H9 (cell line): ENCODE results near the gene KIF6. TPM values are rescaled to one million over a fixed set of nuclear protein-coding genes. Genes with fewer than 3 reads are reported as not detected.

Source experiments
- DNase-seq: peaks from one replicate; pipeline ENCODE4 v3.0.0-alpha.2; 2017
- H2AFZ ChIP-seq: one replicate; pipeline ENCODE4 v1.6.1; 2013; ENCODE audit warnings: mild to moderate bottlenecking, low read length, control low read depth, moderate library complexity
- H2AK5ac ChIP-seq: 2 replicates; pipeline ENCODE4 v1.6.1; 2013; ENCODE audit warnings: low read length, control low read depth, mixed read lengths; ENCODE audit not compliant: insufficient read length
- H2BK120ac ChIP-seq: one replicate; pipeline ENCODE4 v1.6.1; 2013; ENCODE audit warnings: low read depth, mild to moderate bottlenecking, low read length, control low read depth, inconsistent platforms; ENCODE audit not compliant: poor library complexity, severe bottlenecking
- H2BK12ac ChIP-seq: 2 replicates; pipeline ENCODE4 v1.6.1; 2013; ENCODE audit warnings: low read length, control low read depth, mixed read lengths, low read depth; ENCODE audit not compliant: insufficient read length
- H2BK15ac ChIP-seq: 2 replicates; pipeline ENCODE4 v1.6.1; 2013; ENCODE audit warnings: low read depth, low read length, control low read depth
- H2BK20ac ChIP-seq: one replicate; pipeline ENCODE4 v1.6.1; 2013; ENCODE audit warnings: low read depth, mild to moderate bottlenecking, low read length, control low read depth, inconsistent platforms; ENCODE audit not compliant: poor library complexity, severe bottlenecking
- H2BK5ac ChIP-seq: 2 replicates; pipeline ENCODE4 v1.6.1; 2013; ENCODE audit warnings: low read length, control low read depth, mixed read lengths; ENCODE audit not compliant: insufficient read length
- H3K14ac ChIP-seq: 2 replicates; pipeline ENCODE4 v1.6.1; 2013; ENCODE audit warnings: low read length, control low read depth; ENCODE audit not compliant: insufficient read depth
- H3K18ac ChIP-seq: 2 replicates; pipeline ENCODE4 v1.6.1; 2013; ENCODE audit warnings: low read depth, mild to moderate bottlenecking, mixed read lengths, low read length, control low read depth; ENCODE audit not compliant: insufficient read length
- H3K23ac ChIP-seq: 2 replicates; pipeline ENCODE4 v1.6.1; 2013; ENCODE audit warnings: low read length, control low read depth, mixed read lengths, low read depth; ENCODE audit not compliant: insufficient read length
- H3K23me2 ChIP-seq: 2 replicates; pipeline ENCODE4 v1.6.1; 2013; ENCODE audit warnings: low read depth, mild to moderate bottlenecking, mixed read lengths, low read length, control low read depth; ENCODE audit not compliant: insufficient read length, poor library complexity, severe bottlenecking
- H3K27ac ChIP-seq: 2 replicates; pipeline ENCODE4 v1.5.1; 2013; ENCODE audit warnings: low read length, control low read depth, mixed read lengths, low read depth; ENCODE audit not compliant: insufficient read length
- H3K27me3 ChIP-seq: 2 replicates; pipeline ENCODE4 v1.6.1; 2013; ENCODE audit warnings: low read length, control low read depth, inconsistent platforms; ENCODE audit not compliant: insufficient read depth
- H3K4ac ChIP-seq: 2 replicates; pipeline ENCODE4 v1.6.1; 2013; ENCODE audit warnings: low read depth, mild to moderate bottlenecking, control low read depth, inconsistent platforms, low read length, moderate library complexity
- H3K4me1 ChIP-seq: 2 replicates; pipeline ENCODE4 v1.6.1; 2013; ENCODE audit warnings: low read length, control low read depth, inconsistent platforms; ENCODE audit not compliant: insufficient read depth
- H3K4me2 ChIP-seq: 2 replicates; pipeline ENCODE4 v1.6.1; 2013; ENCODE audit warnings: low read length, control low read depth, mixed read lengths; ENCODE audit not compliant: insufficient read length, insufficient read depth
- H3K56ac ChIP-seq: 2 replicates; pipeline ENCODE4 v1.6.1; 2013; ENCODE audit warnings: low read depth, mild to moderate bottlenecking, mixed read lengths, low read length, control low read depth; ENCODE audit not compliant: insufficient read length
- H3K79me1 ChIP-seq: 2 replicates; pipeline ENCODE4 v1.6.1; 2013; ENCODE audit warnings: low read depth, mild to moderate bottlenecking, moderate library complexity, low read length, control low read depth, inconsistent platforms; ENCODE audit not compliant: insufficient read depth, poor library complexity, severe bottlenecking
- H3K79me2 ChIP-seq: 2 replicates; pipeline ENCODE4 v1.6.1; 2013; ENCODE audit warnings: low read length, control low read depth, inconsistent platforms; ENCODE audit not compliant: insufficient read depth
- H3K9ac ChIP-seq: 2 replicates; pipeline ENCODE4 v1.6.1; 2013; ENCODE audit warnings: low read length, control low read depth, mixed read lengths; ENCODE audit not compliant: insufficient read length; ENCODE audit errors: extremely low read depth
- H3K9me3 ChIP-seq: one replicate; pipeline ENCODE4 v1.6.1; 2013; ENCODE audit warnings: low read depth, low read length, inconsistent platforms; ENCODE audit not compliant: control insufficient read depth
- H3T11ph ChIP-seq: one replicate; pipeline ENCODE4 v1.6.1; 2013; ENCODE audit warnings: mild to moderate bottlenecking, low read length, control low read depth, inconsistent platforms
- H4K20me1 ChIP-seq: one replicate; pipeline ENCODE4 v1.6.1; 2013; ENCODE audit not compliant: control insufficient read depth, insufficient read length, insufficient read depth
- H4K5ac ChIP-seq: 2 replicates; pipeline ENCODE4 v1.6.1; 2013; ENCODE audit warnings: low read depth, mild to moderate bottlenecking, mixed read lengths, low read length, control low read depth; ENCODE audit not compliant: insufficient read length
- H4K8ac ChIP-seq: replicated peaks from 2 replicates; pipeline ENCODE4 v1.6.1; 2013; ENCODE audit warnings: low read length, control low read depth, mixed read lengths, low read depth; ENCODE audit not compliant: insufficient read length
- H4K91ac ChIP-seq: 2 replicates; pipeline ENCODE4 v1.6.1; 2013; ENCODE audit warnings: low read depth, mild to moderate bottlenecking, moderate library complexity, mixed read lengths, low read length, control low read depth; ENCODE audit not compliant: insufficient read length
- H3K27ac Mint-ChIP-seq, 3 experiments: 2 replicates in 2 of 3; 3 replicates in 1 of 3; pipeline ENCODE4 v1.8.0; 2020 to 2021; ENCODE audit warnings: mixed read lengths in 3 of 3, mild to moderate bottlenecking in 1 of 3, moderate library complexity in 1 of 3
- H3K27me3 Mint-ChIP-seq: 2 replicates; pipeline ENCODE4 v1.8.0; 2021; ENCODE audit warnings: low read depth, mild to moderate bottlenecking, moderate library complexity, mixed read lengths
- H3K36me3 Mint-ChIP-seq, 3 experiments: 2 replicates in 2 of 3; 3 replicates in 1 of 3; pipeline ENCODE4 v1.8.0; 2020 to 2021; ENCODE audit warnings: low read depth in 3 of 3, mixed read lengths in 3 of 3; ENCODE audit not compliant: insufficient read depth in 1 of 3
- H3K4me1 Mint-ChIP-seq, 2 experiments: 2 replicates each; pipeline ENCODE4 v1.8.0; 2020; ENCODE audit warnings: mixed read lengths in 2 of 2
- H3K4me3 Mint-ChIP-seq, 2 experiments: 2 replicates in 1 of 2; 3 replicates in 1 of 2; pipeline ENCODE4 v1.8.0; 2020 to 2021; ENCODE audit warnings: mild to moderate bottlenecking in 2 of 2, mixed read lengths in 2 of 2, moderate library complexity in 1 of 2
- H3K9me3 Mint-ChIP-seq, 2 experiments: 2 replicates in 1 of 2; 3 replicates in 1 of 2; pipeline ENCODE4 v1.8.0; 2020; ENCODE audit warnings: mild to moderate bottlenecking in 2 of 2, mixed read lengths in 2 of 2, moderate library complexity in 1 of 2
- CTCF ChIP-seq: fragments of 200-600 bp; sonication (generic); conservative IDR thresholded peaks from 3 replicates; pipeline ENCODE4 v1.8.0; 2021; ENCODE audit warnings: antibody characterized with exemption, mild to moderate bottlenecking
- WGBS: extraction: QIAGEN DNeasy Blood & Tissue Kit; methylation state at CpG from one replicate; pipeline ENCODE4 v1.1.7; 2013; ENCODE audit warnings: missing lambda C conversion rate, low lambda C conversion rate, mixed read lengths; ENCODE audit not compliant: insufficient read length; ENCODE audit errors: extremely low coverage; 5-methylcytosine and 5-hydroxymethylcytosine counted together
- total RNA-seq: library from RNA; stranded (reverse); gene quantifications from 2 replicates; pipeline ENCODE4 v1.2.1, GENCODE V29; 2021

Gene KIF6
- total RNA-seq, 1 experiment from 2014 or later, result 0.63 TPM

GRCh38 chr6:39594285-39594684 lies 130.9 kb downstream of the KIF6 start:
- Histone ChIP-seq H3K27ac (no peak overlapping the region), H4K20me1 (no peaks in the 10 kb centered on the region), H3K4ac (no peak overlapping the region), H3K9me3 (no peaks in the 10 kb centered on the region), H3K27me3 (no peaks in the 10 kb centered on the region), H3K4me1 (peaks cover 3% of the 10 kb centered on the region; the same call in 1 of the 2 replicates), H3K56ac (no peak overlapping the region), H3K23me2 (no peaks in the 10 kb centered on the region), H4K8ac (no peak overlapping the region), H3K14ac (no peak overlapping the region), H4K5ac (no peak overlapping the region), H3K4me2 (no peak overlapping the region), H3K18ac (no peak overlapping the region), H3T11ph (no peak overlapping the region), H2BK12ac (no peak overlapping the region), H4K91ac (no peak overlapping the region), H2BK20ac (no peak overlapping the region), H3K9ac (no peak overlapping the region), H2BK15ac (no peak overlapping the region), H3K79me1 (no peaks in the 10 kb centered on the region), H2AK5ac (no peak overlapping the region), H2AFZ (no peak overlapping the region), H2BK5ac (no peak overlapping the region), H3K79me2 (no peaks in the 10 kb centered on the region), H2BK120ac (no peak overlapping the region), H3K23ac (no peak overlapping the region)
- no peak for DNase-seq
- Mint-ChIP-seq H3K36me3 (no peaks in the 10 kb centered on the region), H3K4me3 (no peak overlapping the region), H3K27ac (no peak overlapping the region), H3K4me1 (peaks cover 11% of the 10 kb centered on the region in 2 experiments), H3K27me3 (peaks cover 5% of the 10 kb centered on the region), H3K9me3 (peaks cover 0 to 2% of the 10 kb centered on the region in 2 experiments; a peak in 1 of 5 replicates)
- WGBS, result no CpG with 5 or more reads among the region's 2 CpGs
- no peak for TF ChIP-seq CTCF
